Activated CD8-positive, alpha-beta memory T cell treated with anti-CD3 and anti-CD28 coated beads for 1 hour (primary cell): Measurements from ENCODE around the gene PTPRG.

Experiments used
- DNase-seq, 2 donors: peaks; one replicate each; pipeline ENCODE4 v3.0.0-alpha.2; 2020; ENCODE audit warnings: low read depth in 1 of 2; ENCODE audit errors: extremely low read depth in 1 of 2

Gene PTPRG

DNA sequence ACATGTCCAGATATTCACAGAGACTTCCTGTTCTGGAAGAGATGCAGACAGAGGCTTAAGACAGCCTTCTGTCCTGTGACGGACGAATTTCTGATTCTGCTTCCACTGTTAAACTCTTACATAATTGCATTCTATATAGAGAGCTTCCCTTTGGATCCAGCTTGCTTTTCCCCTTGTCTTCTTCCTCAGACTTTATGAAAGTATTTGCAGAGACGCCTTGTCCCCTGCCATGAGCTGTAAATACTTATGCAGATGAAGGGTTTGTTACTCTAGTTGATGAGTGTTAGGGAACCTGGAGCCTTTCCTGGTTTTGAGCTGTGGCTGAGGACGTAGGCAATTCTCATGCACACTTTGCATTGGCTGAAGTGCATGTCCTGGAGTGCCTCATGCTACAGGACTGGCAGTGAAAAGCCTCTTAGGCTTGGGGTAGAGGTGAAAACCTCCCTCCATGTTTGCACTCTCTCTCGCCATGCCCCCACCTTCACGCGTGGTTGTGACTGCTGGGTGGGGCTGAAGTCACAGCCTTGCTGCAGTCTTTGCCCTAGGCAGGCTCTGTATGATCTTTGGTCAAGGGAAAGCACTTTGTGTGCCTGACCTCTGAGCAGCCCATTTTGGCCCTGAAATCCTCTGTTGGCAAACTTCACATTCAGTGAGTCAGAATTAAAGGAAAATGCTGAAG is 286.6 kb downstream of the PTPRG start:
- DNase-seq = no peak

- DNase-seq = no peak
Measured at GRCh38 chr3:61848885-61849284, 287.5 kb downstream of the PTPRG start.

DNA sequence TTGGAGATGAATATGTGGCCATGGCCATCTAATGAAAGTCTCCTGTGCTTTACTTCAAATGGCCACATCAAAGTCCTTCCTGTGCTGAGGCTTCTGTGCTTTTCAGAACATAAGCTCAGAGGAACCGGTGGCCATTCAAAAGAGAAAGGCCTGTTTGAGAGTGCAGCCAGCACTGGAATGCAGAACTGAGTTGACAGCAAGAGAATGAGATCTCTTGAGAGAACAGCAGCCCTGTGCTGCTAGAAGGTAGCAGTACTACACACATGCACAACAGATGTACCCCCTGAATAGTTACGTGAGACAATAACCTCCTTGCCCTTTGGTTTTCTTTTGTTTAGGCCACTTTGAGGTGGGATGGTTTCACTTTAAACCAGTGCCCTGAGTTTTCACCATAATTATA is 292.5 kb downstream of the PTPRG start:
- DNase-seq = no peak

- DNase-seq = no peak
Measured at GRCh38 chr3:61855211-61855610, 293.8 kb downstream of the PTPRG start.

- DNase-seq = no peak
Measured at GRCh38 chr3:61857297-61857696, 295.9 kb downstream of the PTPRG start.

- no peak for DNase-seq
Measured at GRCh38 chr3:61858054-61858453, 296.7 kb downstream of the PTPRG start.

- DNase-seq = no peak
Measured at GRCh38 chr3:61861410-61861809, 300.0 kb downstream of the PTPRG start.

- no peak for DNase-seq
Measured at GRCh38 chr3:61862614-61863289, 301.4 kb downstream of the PTPRG start.

- no peak for DNase-seq
Measured at GRCh38 chr3:61863579-61863978, 302.2 kb downstream of the PTPRG start.

- no peak for DNase-seq
Measured at GRCh38 chr3:61864886-61865285, 303.5 kb downstream of the PTPRG start.

- no peak for DNase-seq
Measured at GRCh38 chr3:61865466-61866152, 304.2 kb downstream of the PTPRG start.

DNA sequence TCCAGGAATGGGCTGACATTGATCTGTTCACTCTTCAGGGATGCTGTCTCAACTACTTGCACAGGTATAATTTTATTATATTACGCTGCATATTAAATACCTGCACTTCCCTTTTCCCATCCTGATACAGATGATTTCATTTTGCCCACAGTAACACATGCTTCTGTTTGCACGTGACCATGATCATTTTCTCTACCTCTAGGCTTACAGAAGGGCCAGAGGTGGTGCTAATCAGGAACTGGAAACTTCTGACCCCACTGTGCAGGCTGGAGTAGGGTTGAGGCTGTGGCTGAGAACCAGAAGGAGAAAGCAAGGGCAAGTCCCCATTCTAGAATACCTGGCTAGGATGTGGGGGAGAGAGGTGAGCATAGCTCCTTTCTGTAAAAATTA is 304.8 kb downstream of the PTPRG start:
- no peak for DNase-seq

- DNase-seq = no peak
Measured at GRCh38 chr3:61866961-61867461, 305.6 kb downstream of the PTPRG start.

GRCh38 chr3:61868499-61868898 is 307.1 kb downstream of the PTPRG start:
- no peak for DNase-seq

- DNase-seq = no peak
Measured at GRCh38 chr3:61869371-61869770, 308.0 kb downstream of the PTPRG start.

- no peak for DNase-seq
Measured at GRCh38 chr3:61871644-61872043, 310.3 kb downstream of the PTPRG start.

DNA sequence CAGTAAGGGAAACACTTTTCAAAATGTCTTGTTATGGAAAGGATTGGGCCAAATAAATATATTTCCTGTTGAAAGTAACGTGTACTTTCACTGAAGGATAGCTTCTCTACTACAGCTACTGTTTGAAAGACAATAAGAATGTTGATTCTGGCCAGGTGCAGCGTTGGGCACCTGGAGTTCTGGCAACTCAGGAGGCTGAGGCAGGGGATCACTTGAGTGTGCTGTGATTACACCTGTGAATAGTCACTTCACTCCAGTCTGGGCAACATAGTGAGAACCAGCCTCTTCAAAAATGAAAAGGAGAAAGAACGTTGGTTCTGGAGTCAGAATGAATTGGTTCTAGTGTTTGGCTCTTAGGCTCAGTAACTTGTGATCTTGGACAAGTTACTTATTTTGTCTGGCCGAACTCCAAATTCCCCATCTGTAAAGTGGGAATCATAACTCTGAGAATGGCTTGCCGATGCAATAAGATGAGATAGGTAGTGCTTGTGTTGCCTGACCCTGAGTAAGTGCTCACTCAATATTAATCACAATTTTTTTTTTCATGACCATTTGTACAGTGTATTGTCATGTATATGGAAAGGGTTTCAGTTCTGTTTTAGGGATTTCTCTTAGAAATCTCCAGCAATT is 310.8 kb downstream of the PTPRG start:
- no peak for DNase-seq

- DNase-seq = no peak
Measured at GRCh38 chr3:61875046-61875844, 313.9 kb downstream of the PTPRG start.

GRCh38 chr3:61875976-61876671 is 314.8 kb downstream of the PTPRG start:
- DNase-seq = no peak

- no peak for DNase-seq
Measured at GRCh38 chr3:61876797-61877196, 315.4 kb downstream of the PTPRG start.
